Measurements from ENCODE around the gene EEPD1. TPM values are rescaled to one million over a fixed set of nuclear protein-coding genes. Genes with fewer than 3 reads are reported as not detected.

The EEPD1 gene
- total RNA-seq, 4 donors from 2014 or later: 2.2 to 9.3 (median 6.2) TPM

GRCh38 chr7:36223851-36224250, 70.8 kb downstream of the EEPD1 start:
- Histone ChIP-seq H3K27ac (no peak overlapping the region), H3K27me3 (no peaks in the 10 kb centered on the region), H3K36me3 (no peaks in the 10 kb centered on the region), H3K9me3 (no peaks in the 10 kb centered on the region), H3K4me1 (no peaks in the 10 kb centered on the region), H3K4me3 (replicated peaks in 1 of 3) (no peak overlapping the region)
- no peak for DNase-seq
- intact Hi-C loops (cut with DNase I): no loop called here
- TF ChIP-seq CTCF (IDR thresholded peaks at IDR 0.05): no peak
- TF ChIP-seq POLR2A (IDR thresholded peaks at IDR 0.05): no peak

GRCh38 chr7:36224934-36225858, 72.1 kb downstream of the EEPD1 start:
- Histone ChIP-seq H3K4me1 (no peaks in the 10 kb centered on the region), H3K27me3 (no peaks in the 10 kb centered on the region), H3K36me3 (no peaks in the 10 kb centered on the region), H3K9me3 (no peaks in the 10 kb centered on the region), H3K4me3 (replicated peaks in 1 of 3) (no peak overlapping the region), H3K27ac (no peak overlapping the region)
- WGBS, 2 donors: 75 to 76% methylated on average over 16 of the region's 16 CpGs
- no peak for DNase-seq
- intact Hi-C loops (cut with DNase I): no loop called here
- no peak for TF ChIP-seq CTCF (IDR thresholded peaks at IDR 0.05)
- no peak for TF ChIP-seq POLR2A (IDR thresholded peaks at IDR 0.05)

- Histone ChIP-seq H3K4me3 (replicated peaks in 1 of 3) (no peak overlapping the region), H3K4me1 (no peaks in the 10 kb centered on the region), H3K9me3 (no peaks in the 10 kb centered on the region), H3K27me3 (no peaks in the 10 kb centered on the region), H3K36me3 (no peaks in the 10 kb centered on the region), H3K27ac (no peak overlapping the region)
- WGBS, 2 donors: 90 to 92% methylated on average over 7 of the region's 7 CpGs
- intact Hi-C loops (cut with DNase I): no loop called here
- TF ChIP-seq POLR2A (IDR thresholded peaks at IDR 0.05): no peak
- no peak for TF ChIP-seq CTCF (IDR thresholded peaks at IDR 0.05)
- no peak for DNase-seq
These were observed 73.1 kb downstream of the EEPD1 start for GRCh38 chr7:36226151-36226550.

- Histone ChIP-seq H3K4me3 (replicated peaks in 1 of 3) (no peak overlapping the region), H3K36me3 (no peaks in the 10 kb centered on the region), H3K4me1 (no peaks in the 10 kb centered on the region), H3K9me3 (no peaks in the 10 kb centered on the region), H3K27me3 (no peaks in the 10 kb centered on the region), H3K27ac (no peak overlapping the region)
- no peak for DNase-seq
- 51 to 60% methylated on average over 5 of the region's 5 CpGs for WGBS, 2 donors
- TF ChIP-seq POLR2A (IDR thresholded peaks at IDR 0.05): no peak
- TF ChIP-seq CTCF (IDR thresholded peaks at IDR 0.05): no peak
- intact Hi-C loops (cut with DNase I): no loop called here
These were observed 74.2 kb downstream of the EEPD1 start for GRCh38 chr7:36227223-36227622.

- no peaks in the 10 kb centered on the region for H3K4me1 ChIP-seq
- TF ChIP-seq POLR2A (IDR thresholded peaks at IDR 0.05) (no peak), CTCF (IDR thresholded peaks at IDR 0.05) (no peak)
These were observed 75.0 kb downstream of the EEPD1 start for GRCh38 chr7:36228039-36228438.

More at GRCh38 chr7:36228039-36228438, 75.0 kb downstream of the EEPD1 start:
- intact Hi-C loops (cut with DNase I): no loop called here
- no peak for DNase-seq
- Histone ChIP-seq H3K27me3 (no peaks in the 10 kb centered on the region), H3K9me3 (no peaks in the 10 kb centered on the region), H3K27ac (no peak overlapping the region), H3K4me3 (replicated peaks in 1 of 3) (no peak overlapping the region), H3K36me3 (no peaks in the 10 kb centered on the region)
- 86 to 88% methylated on average over 4 of the region's 4 CpGs for WGBS, 2 donors

Measured in thyroid gland (tissue), 4 donors.